ENCODE measurements around the gene CPEB2.

The CPEB2 gene

GRCh38 chr4:15005474-15006115 lies 3.3 kb downstream of the CPEB2 start:
- Mint-ChIP-seq H3K27ac (peak overlapping the region; percentile 44 to 94 (median 66)), H3K4me1 (peaks cover 11% of the 10 kb centered on the region), H3K27me3 (ENCODE audit: low read depth) (peaks cover 45% of the 10 kb centered on the region), H3K4me3 (peak overlapping the region; percentile 85 to 96 (median 86)), H3K36me3 (ENCODE audit: low read depth) (peaks cover 3% of the 10 kb centered on the region), H3K9me3 (no peaks in the 10 kb centered on the region)
- TF ChIP-seq, protein P1, sequence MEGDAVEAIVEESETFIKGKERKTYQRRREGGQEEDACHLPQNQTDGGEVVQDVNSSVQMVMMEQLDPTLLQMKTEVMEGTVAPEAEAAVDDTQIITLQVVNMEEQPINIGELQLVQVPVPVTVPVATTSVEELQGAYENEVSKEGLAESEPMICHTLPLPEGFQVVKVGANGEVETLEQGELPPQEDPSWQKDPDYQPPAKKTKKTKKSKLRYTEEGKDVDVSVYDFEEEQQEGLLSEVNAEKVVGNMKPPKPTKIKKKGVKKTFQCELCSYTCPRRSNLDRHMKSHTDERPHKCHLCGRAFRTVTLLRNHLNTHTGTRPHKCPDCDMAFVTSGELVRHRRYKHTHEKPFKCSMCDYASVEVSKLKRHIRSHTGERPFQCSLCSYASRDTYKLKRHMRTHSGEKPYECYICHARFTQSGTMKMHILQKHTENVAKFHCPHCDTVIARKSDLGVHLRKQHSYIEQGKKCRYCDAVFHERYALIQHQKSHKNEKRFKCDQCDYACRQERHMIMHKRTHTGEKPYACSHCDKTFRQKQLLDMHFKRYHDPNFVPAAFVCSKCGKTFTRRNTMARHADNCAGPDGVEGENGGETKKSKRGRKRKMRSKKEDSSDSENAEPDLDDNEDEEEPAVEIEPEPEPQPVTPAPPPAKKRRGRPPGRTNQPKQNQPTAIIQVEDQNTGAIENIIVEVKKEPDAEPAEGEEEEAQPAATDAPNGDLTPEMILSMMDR (IDR thresholded peaks at IDR 0.05; ENCODE audit: unreplicated experiment in 3 of 3) = no peak

GRCh38 chr4:15006416-15007024 lies 4.2 kb downstream of the CPEB2 start:
- Mint-ChIP-seq H3K27ac (peak overlapping the region in 2 of 3 experiments; percentile 37 to 51), H3K27me3 (ENCODE audit: low read depth) (peaks cover 38% of the 10 kb centered on the region), H3K4me3 (peak overlapping the region; percentile 70 to 80 (median 72)), H3K9me3 (no peaks in the 10 kb centered on the region), H3K4me1 (peaks cover 5% of the 10 kb centered on the region), H3K36me3 (ENCODE audit: low read depth) (peaks cover 3% of the 10 kb centered on the region)
- TF ChIP-seq, protein P1 (IDR thresholded peaks at IDR 0.05; ENCODE audit: unreplicated experiment in 3 of 3) = peak; percentile 24 to 45 (median 33)

DNA sequence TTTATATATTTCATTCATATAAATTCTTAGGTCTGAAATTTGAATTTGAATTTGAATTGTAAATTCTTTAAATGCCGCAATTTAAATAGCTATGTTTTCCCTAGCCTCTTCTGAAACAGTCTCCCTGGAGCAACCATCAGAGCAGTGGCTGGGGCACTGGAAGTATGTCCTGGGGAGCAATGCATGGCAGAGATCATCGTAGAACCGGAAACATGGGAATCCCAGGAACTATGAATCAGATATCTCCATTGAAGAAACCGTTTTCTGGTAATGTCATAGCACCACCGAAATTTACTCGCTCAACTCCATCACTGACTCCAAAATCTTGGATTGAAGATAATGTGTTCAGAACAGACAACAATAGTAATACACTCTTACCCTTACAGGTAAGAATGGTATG lies 4.9 kb downstream of the CPEB2 start:
- H3K4me1 Mint-ChIP-seq = peaks cover 5% of the 10 kb centered on the region
- no peak overlapping the region for H3K27ac Mint-ChIP-seq
- peaks cover 8% of the 10 kb centered on the region for H3K36me3 Mint-ChIP-seq (ENCODE audit: low read depth)
- H3K4me3 Mint-ChIP-seq = peak overlapping the region; percentile 3 to 58 (median 54)
- TF ChIP-seq, protein P1 (IDR thresholded peaks at IDR 0.05; ENCODE audit: unreplicated experiment in 3 of 3) = no peak
- no peaks in the 10 kb centered on the region for H3K9me3 Mint-ChIP-seq
- peaks cover 37% of the 10 kb centered on the region for H3K27me3 Mint-ChIP-seq (ENCODE audit: low read depth)

GRCh38 chr4:15010038-15010585 lies 7.8 kb downstream of the CPEB2 start:
- TF ChIP-seq, protein P1 (IDR thresholded peaks at IDR 0.05; ENCODE audit: unreplicated experiment in 3 of 3) = no peak
- Mint-ChIP-seq H3K36me3 (ENCODE audit: low read depth) (peaks cover 8% of the 10 kb centered on the region), H3K4me1 (peaks cover 3% of the 10 kb centered on the region), H3K9me3 (no peaks in the 10 kb centered on the region), H3K27me3 (ENCODE audit: low read depth) (peaks cover 31% of the 10 kb centered on the region), H3K4me3 (no peak overlapping the region), H3K27ac (no peak overlapping the region)

DNA sequence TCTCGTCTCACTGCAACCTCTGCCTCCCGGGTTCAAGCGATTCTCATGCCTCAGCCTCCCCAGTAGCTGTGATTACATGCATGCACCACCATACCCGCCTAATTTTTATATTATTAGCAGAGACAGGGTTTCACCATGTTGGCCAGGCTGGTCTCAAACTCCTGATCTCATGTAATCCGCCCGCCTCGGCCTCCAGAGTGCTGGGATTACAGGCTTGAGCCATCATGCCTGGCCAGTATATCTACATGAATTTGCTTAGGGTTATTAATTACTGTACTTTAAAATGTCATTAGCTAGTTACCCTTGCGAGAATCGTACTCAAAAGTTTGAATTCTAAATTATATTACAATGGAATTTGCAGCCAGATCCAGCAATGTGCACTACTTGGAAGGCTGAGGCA lies 8.9 kb downstream of the CPEB2 start:
- Mint-ChIP-seq H3K9me3 (no peaks in the 10 kb centered on the region), H3K27ac (no peak overlapping the region), H3K4me3 (no peak overlapping the region), H3K27me3 (ENCODE audit: low read depth) (peaks cover 27% of the 10 kb centered on the region), H3K4me1 (no peaks in the 10 kb centered on the region), H3K36me3 (ENCODE audit: low read depth) (peaks cover 8% of the 10 kb centered on the region)
- TF ChIP-seq, protein P1 (IDR thresholded peaks at IDR 0.05; ENCODE audit: unreplicated experiment in 3 of 3) = no peak

Data from nephron (organoid).